Caco-2 (cell line): Measurements from ENCODE around the gene CNDP2. TPM values are rescaled to one million over a fixed set of nuclear protein-coding genes. Genes with fewer than 3 reads are reported as not detected.
A peak's percentile ranks its signal among the peaks of the same experiment; 100 is the strongest.
"Not testable (repeated sequence)": the region's sequence is repeated elsewhere in the genome, so short reads cannot be mapped to it uniquely, and the experiment has no call there.

Experiments used
- BruUV-seq: library from RNA; stranded (reverse); fragments of 400-500 nt; replicated peaks from 2 replicates; lab custom pipeline; 2021; lab: Mats Ljungman, UMichigan
- CTCF ChIA-PET: fragments of 300-600 bp; sonication (Branson Sonifier 250); formaldehyde crosslinking; loops from one replicate; lab custom pipeline; 2022; ENCODE audit warnings: antibody characterized with exemption; lab: Charles Lee
- POLR2A ChIA-PET: fragments of 300-600 bp; sonication (Branson Sonifier 250); formaldehyde crosslinking; loops from one replicate; lab custom pipeline; 2022; ENCODE audit warnings: antibody characterized with exemption; lab: Charles Lee
- DNase-seq, 2 experiments: peaks; one replicate each; pipeline versions ENCODE4 v3.0.0 to v3.0.0-alpha.2; 2020 to 2022
- H3K27me3 ChIP-seq: replicated peaks from 2 replicates; pipeline ENCODE4 v1.6.0; 2011; ENCODE audit warnings: low read length; ENCODE audit not compliant: control insufficient read depth, insufficient read depth
- H3K36me3 ChIP-seq: 2 replicates; pipeline ENCODE4 v1.5.1; 2011; ENCODE audit warnings: low read length; ENCODE audit not compliant: control insufficient read depth, insufficient read depth
- H3K4me1 ChIP-seq: fragments of 250-450 bp; sonication (Bioruptor Pico); 2 replicates; pipeline ENCODE4 v1.5.1; 2020; ENCODE audit warnings: mild to moderate bottlenecking
- H3K4me3 ChIP-seq: 2 replicates; pipeline ENCODE4 v1.5.1; 2011; ENCODE audit warnings: low read depth, mild to moderate bottlenecking, control low read depth, low read length
- H3K9me3 ChIP-seq: fragments of 250-450 bp; sonication (Bioruptor Pico); 2 replicates; pipeline ENCODE4 v1.5.1; 2020; ENCODE audit warnings: mild to moderate bottlenecking, moderate library complexity
- H3K27ac Mint-ChIP-seq: one replicate; pipeline ENCODE4 v1.8.0; 2022; ENCODE audit warnings: mixed read lengths; ENCODE audit not compliant: unreplicated experiment
- H3K27me3 Mint-ChIP-seq: one replicate; pipeline ENCODE4 v1.8.0; 2022; ENCODE audit warnings: mixed read lengths; ENCODE audit not compliant: insufficient read depth, unreplicated experiment
- H3K36me3 Mint-ChIP-seq: one replicate; pipeline ENCODE4 v1.8.0; 2022; ENCODE audit warnings: mild to moderate bottlenecking, mixed read lengths; ENCODE audit not compliant: insufficient read depth, unreplicated experiment
- H3K4me1 Mint-ChIP-seq: one replicate; pipeline ENCODE4 v1.8.0; 2022; ENCODE audit warnings: low read depth, mixed read lengths; ENCODE audit not compliant: unreplicated experiment
- H3K4me3 Mint-ChIP-seq: one replicate; pipeline ENCODE4 v1.8.0; 2022; ENCODE audit warnings: mild to moderate bottlenecking, moderate library complexity, mixed read lengths; ENCODE audit not compliant: unreplicated experiment
- H3K9me3 Mint-ChIP-seq: one replicate; pipeline ENCODE4 v1.8.0; 2022; ENCODE audit warnings: mixed read lengths; ENCODE audit not compliant: unreplicated experiment
- intact Hi-C: fragments of 100-400 bp; cut with micrococcal nuclease; formaldehyde crosslinking; loops from one replicate; pipeline ENCODE4 v1.10.0; 2022; ENCODE audit not compliant: unreplicated experiment
- total RNA-seq: library from RNA; stranded (reverse); gene quantifications from 2 replicates; pipeline ENCODE4 v1.2.3, GENCODE V29; 2022
- TF ChIP-seq, protein P1 (sequence below), 2 experiments: fragments of 200-600 bp in 1 of 2; IDR thresholded peaks; 1 replicate in 1 of 2; 2 replicates in 1 of 2; pipeline versions ENCODE4 v1.5.1 to v1.8.0; 2011 to 2022; ENCODE audit warnings: antibody characterized with exemption in 1 of 2, control low read depth in 1 of 2, inconsistent platforms in 1 of 2, low read depth in 1 of 2, low read length in 1 of 2, mild to moderate bottlenecking in 1 of 2, moderate library complexity in 1 of 2; ENCODE audit not compliant: insufficient read depth in 1 of 2, severe bottlenecking in 1 of 2, unreplicated experiment in 1 of 2

Gene CNDP2
- total RNA-seq, 1 experiment from 2014 or later, result 113 TPM

DNA sequence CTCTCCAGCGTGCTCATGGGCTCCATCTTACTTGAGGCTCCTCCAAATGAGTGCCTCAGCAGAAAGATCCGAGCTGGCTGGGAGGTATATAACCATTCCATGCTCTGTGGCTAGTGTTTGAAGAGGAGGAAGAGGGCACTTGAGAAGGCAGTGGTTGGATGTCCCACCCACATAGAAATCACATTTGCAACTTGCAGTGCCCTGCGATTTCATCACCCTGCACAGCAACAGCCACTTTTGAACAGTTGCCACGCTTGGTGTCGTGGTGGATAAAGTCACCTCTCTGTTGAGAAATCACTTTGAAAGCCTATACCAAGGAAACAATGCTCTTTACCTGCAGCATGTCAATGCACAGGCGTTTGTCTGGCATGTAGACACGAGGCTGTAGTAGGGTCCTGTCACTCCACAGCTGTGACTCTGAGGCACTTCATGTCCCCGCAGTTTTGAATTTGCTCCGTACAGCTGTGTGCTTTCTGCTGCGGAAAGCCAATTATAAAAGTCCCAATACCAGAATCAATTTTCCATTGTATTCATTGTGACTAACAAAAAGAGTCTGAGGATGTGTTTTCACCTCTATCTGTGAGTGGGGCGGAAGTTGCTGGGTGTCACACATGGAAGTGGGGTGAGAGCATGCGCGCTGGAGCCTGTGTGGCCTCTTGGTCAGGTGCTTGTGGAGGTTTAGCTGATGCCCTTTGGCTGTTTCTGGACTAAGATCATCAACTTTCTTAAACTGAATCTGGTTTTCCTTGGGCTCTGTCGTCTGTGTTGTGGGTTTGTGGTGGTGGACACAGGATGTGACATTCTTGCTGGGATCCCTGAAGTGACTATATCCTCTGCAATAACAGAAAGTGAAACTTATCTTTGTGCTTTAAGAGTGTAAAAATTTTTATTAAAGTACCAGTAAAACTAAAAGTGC lies 2.8 kb downstream of the CNDP2 start:
- peaks cover 6% of the 10 kb centered on the region for H3K4me1 Mint-ChIP-seq
- Histone ChIP-seq H3K4me3 (no peak overlapping the region), H3K4me1 (no peaks in the 10 kb centered on the region), H3K9me3 (no peaks in the 10 kb centered on the region), H3K27me3 (no peaks in the 10 kb centered on the region), H3K36me3 (no peaks in the 10 kb centered on the region; the same call in 1 of the 2 replicates)
- no peak overlapping the region for H3K4me3 Mint-ChIP-seq
- H3K9me3 Mint-ChIP-seq, result no peaks in the 10 kb centered on the region
- TF ChIP-seq, protein P1, sequence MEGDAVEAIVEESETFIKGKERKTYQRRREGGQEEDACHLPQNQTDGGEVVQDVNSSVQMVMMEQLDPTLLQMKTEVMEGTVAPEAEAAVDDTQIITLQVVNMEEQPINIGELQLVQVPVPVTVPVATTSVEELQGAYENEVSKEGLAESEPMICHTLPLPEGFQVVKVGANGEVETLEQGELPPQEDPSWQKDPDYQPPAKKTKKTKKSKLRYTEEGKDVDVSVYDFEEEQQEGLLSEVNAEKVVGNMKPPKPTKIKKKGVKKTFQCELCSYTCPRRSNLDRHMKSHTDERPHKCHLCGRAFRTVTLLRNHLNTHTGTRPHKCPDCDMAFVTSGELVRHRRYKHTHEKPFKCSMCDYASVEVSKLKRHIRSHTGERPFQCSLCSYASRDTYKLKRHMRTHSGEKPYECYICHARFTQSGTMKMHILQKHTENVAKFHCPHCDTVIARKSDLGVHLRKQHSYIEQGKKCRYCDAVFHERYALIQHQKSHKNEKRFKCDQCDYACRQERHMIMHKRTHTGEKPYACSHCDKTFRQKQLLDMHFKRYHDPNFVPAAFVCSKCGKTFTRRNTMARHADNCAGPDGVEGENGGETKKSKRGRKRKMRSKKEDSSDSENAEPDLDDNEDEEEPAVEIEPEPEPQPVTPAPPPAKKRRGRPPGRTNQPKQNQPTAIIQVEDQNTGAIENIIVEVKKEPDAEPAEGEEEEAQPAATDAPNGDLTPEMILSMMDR (IDR thresholded peaks at IDR 0.05; ENCODE audit: insufficient read depth in 1 of 2, low read depth in 1 of 2, low read length in 1 of 2, severe bottlenecking in 1 of 2, unreplicated experiment in 1 of 2), result no peak
- H3K27ac Mint-ChIP-seq, result peak overlapping the region; percentile 55
- H3K36me3 Mint-ChIP-seq, result peaks cover 31% of the 10 kb centered on the region
- ChIA-PET POLR2A (no interaction called here), CTCF (no interaction called here)
- DNase-seq, result no peak
- BruUV-seq, result no TSS peak
- no peaks in the 10 kb centered on the region for H3K27me3 Mint-ChIP-seq
- intact Hi-C loops, result no loop called here

DNA sequence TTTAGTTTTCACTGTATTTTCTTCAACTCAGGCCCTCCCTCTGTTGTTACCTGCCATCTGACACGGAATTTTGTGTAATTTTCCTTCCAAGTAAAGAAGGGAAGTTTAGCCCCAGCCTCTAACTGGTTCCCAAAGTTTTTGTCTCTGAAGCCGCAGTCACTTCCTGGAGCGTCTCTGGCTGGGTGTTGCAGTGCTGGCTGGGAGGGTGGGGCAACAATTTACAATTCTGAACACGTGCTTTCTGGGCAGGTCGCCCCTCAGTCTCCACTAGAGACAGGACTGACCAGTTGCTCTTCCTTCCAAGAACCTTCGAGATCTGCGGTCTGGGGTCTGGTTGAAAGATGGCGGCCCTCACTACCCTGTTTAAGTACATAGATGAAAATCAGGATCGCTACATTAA lies 3.5 kb downstream of the CNDP2 start:
- ChIA-PET CTCF (no interaction called here), POLR2A (no interaction called here)
- Mint-ChIP-seq H3K4me3 (peak overlapping the region; percentile 59), H3K27me3 (no peaks in the 10 kb centered on the region), H3K9me3 (no peaks in the 10 kb centered on the region), H3K4me1 (peaks cover 6% of the 10 kb centered on the region), H3K36me3 (peaks cover 31% of the 10 kb centered on the region), H3K27ac (peak overlapping the region; percentile 55)
- Histone ChIP-seq H3K36me3 (no peaks in the 10 kb centered on the region; the same call in 1 of the 2 replicates), H3K4me3 (no peak overlapping the region), H3K27me3 (no peaks in the 10 kb centered on the region), H3K4me1 (no peaks in the 10 kb centered on the region), H3K9me3 (no peaks in the 10 kb centered on the region)
- intact Hi-C loops, result no loop called here
- TF ChIP-seq, protein P1 (IDR thresholded peaks at IDR 0.05; ENCODE audit: insufficient read depth in 1 of 2, low read depth in 1 of 2, low read length in 1 of 2, severe bottlenecking in 1 of 2, unreplicated experiment in 1 of 2), result no peak
- no TSS peak for BruUV-seq
- DNase-seq, result peak; percentile 21 to 37

DNA sequence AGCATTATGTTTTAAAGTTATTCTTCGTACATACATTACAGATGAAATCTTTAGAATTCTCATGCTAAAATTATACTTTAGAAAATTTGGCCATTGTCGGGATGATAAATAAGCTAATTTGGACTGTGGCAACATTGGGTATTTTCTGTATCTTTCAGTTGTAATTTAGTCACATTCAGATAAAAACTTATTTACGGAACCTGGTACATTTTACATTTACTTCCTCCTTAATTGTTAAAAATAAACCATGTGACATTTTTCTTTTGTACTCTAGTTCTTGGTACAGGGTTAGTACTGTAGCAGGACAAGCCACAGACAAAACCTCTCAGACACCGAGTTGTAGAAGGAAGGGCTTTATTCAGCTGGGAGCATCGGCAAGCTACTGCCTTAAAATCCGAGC lies 4.2 kb downstream of the CNDP2 start:
- Mint-ChIP-seq H3K4me1 (peaks cover 6% of the 10 kb centered on the region), H3K36me3 (peaks cover 31% of the 10 kb centered on the region), H3K27me3 (no peaks in the 10 kb centered on the region), H3K4me3 (peak overlapping the region; percentile 58), H3K27ac (no peak overlapping the region), H3K9me3 (no peaks in the 10 kb centered on the region)
- H3K4me1 ChIP-seq, result no peaks in the 10 kb centered on the region
- ChIA-PET POLR2A (no interaction called here), CTCF (no interaction called here)
- intact Hi-C loops, result no loop called here
- no peaks in the 10 kb centered on the region for H3K9me3 ChIP-seq
- no peak overlapping the region for H3K4me3 ChIP-seq
- no peaks in the 10 kb centered on the region for H3K27me3 ChIP-seq
- DNase-seq, result no peak
- H3K36me3 ChIP-seq, result no peaks in the 10 kb centered on the region; the same call in 1 of the 2 replicates
- no TSS peak for BruUV-seq
- TF ChIP-seq, protein P1 (IDR thresholded peaks at IDR 0.05; ENCODE audit: insufficient read depth in 1 of 2, low read depth in 1 of 2, low read length in 1 of 2, severe bottlenecking in 1 of 2, unreplicated experiment in 1 of 2), result no peak

DNA sequence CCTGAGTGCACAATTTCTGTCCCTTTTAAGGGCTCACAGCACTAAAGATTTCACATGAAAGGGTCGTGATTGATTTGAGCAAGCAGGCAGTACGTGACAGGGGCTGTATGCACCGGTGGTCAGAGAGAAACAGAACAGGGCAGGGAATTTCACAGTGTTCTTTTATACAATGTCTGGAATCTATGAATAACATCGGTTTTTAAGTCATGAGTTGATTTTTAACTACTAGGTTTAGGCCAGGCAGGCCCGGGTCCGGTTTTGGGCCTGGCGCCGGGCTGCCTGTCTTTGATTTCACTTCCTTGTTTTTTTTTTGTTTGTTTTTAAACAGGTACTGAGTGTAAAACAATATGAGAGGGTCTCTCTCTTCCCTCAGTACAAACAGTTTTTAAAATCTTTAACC lies 4.6 kb downstream of the CNDP2 start:
- POLR2A ChIA-PET, H3K27me3 ChIP-seq, intact Hi-C loops, BruUV-seq, H3K27me3 Mint-ChIP-seq, H3K36me3 ChIP-seq, H3K4me1 ChIP-seq, H3K9me3 Mint-ChIP-seq, H3K9me3 ChIP-seq, CTCF ChIA-PET, H3K4me3 ChIP-seq, H3K4me1 Mint-ChIP-seq, DNase-seq: not testable (repeated sequence)
- Mint-ChIP-seq H3K36me3 (peaks cover 33% of the 10 kb centered on the region), H3K4me3 (peak overlapping the region; percentile 58), H3K27ac (peak overlapping the region; percentile 67)
